ENCODE results near the gene CRADD. TPM values are rescaled to one million over a fixed set of nuclear protein-coding genes. Genes with fewer than 3 reads are reported as not detected.

Gene CRADD
- polyA plus RNA-seq, 1 of the 3 experiments (the other 2 are of a cell fraction) = 13.6 TPM

- no peak overlapping the region for H3K4me2 ChIP-seq
- DNase-seq = no peak
- TF ChIP-seq JUND (IDR thresholded peaks at IDR 0.05) = no peak
- no peak for TF ChIP-seq CTCF (IDR thresholded peaks at IDR 0.05)
- no peaks in the 10 kb centered on the region for H3K36me3 ChIP-seq (replicated peaks in 1 of 2; ENCODE audit: control insufficient read depth in 1 of 2, insufficient read depth in 2 of 2, low read length in 1 of 2)
- CTCF ChIA-PET = no interaction called here
- H4K20me1 ChIP-seq (ENCODE audit: insufficient read depth) = no peaks in the 10 kb centered on the region
- no peaks in the 10 kb centered on the region for H3K9me3 ChIP-seq
- H2AFZ ChIP-seq (ENCODE audit: low read depth) = no peak overlapping the region
- WGBS (ENCODE audit: low lambda C conversion rate) = 69% methylated on average over 5 of the region's 5 CpGs
- H3K4me1 ChIP-seq (ENCODE audit: control insufficient read depth in 1 of 2, insufficient read depth in 2 of 2, low read depth in 1 of 2, low read length in 1 of 2) = no peaks in the 10 kb centered on the region
- no peak overlapping the region for H3K27ac ChIP-seq (ENCODE audit: low read depth in 2 of 2, low read length in 1 of 2)
- H3F3A ChIP-seq (replicated peaks; ENCODE audit: insufficient read depth) = no peaks in the 10 kb centered on the region
- H3K9ac ChIP-seq = no peak overlapping the region
- no peak overlapping the region for H3K4me3 ChIP-seq (ENCODE audit: low read depth in 2 of 2, low read length in 1 of 2)
- H3K79me2 ChIP-seq (ENCODE audit: insufficient read depth) = no peaks in the 10 kb centered on the region
- H3K9me2 ChIP-seq = no peaks in the 10 kb centered on the region
- POLR2A ChIA-PET = interaction anchor here (0.6 kb wide), 1 partner anchor 14 kb away, joined by 3 read pairs; no protein-coding TSS in a partner anchor
- no peaks in the 10 kb centered on the region for H3K27me3 ChIP-seq (ENCODE audit: insufficient read depth)
Observed at GRCh38 chr12:93902736-93903562, 225.8 kb downstream of the CRADD start.

GRCh38 chr12:93904124-93904523, 226.9 kb downstream of the CRADD start:
- Histone ChIP-seq H3K79me2 (ENCODE audit: insufficient read depth) (no peaks in the 10 kb centered on the region), H3K36me3 (replicated peaks in 1 of 2; ENCODE audit: control insufficient read depth in 1 of 2, insufficient read depth in 2 of 2, low read length in 1 of 2) (no peaks in the 10 kb centered on the region), H4K20me1 (ENCODE audit: insufficient read depth) (no peaks in the 10 kb centered on the region), H3K4me3 (ENCODE audit: low read depth in 2 of 2, low read length in 1 of 2) (no peak overlapping the region), H3K27ac (ENCODE audit: low read depth in 2 of 2, low read length in 1 of 2) (no peak overlapping the region), H3K4me2 (no peak overlapping the region), H3K4me1 (ENCODE audit: control insufficient read depth in 1 of 2, insufficient read depth in 2 of 2, low read depth in 1 of 2, low read length in 1 of 2) (0 out of 4 replicates have a peak, but pooled peaks cover 0 to 4% of the 10 kb centered on the region in 2 experiments), H2AFZ (ENCODE audit: low read depth) (no peak overlapping the region), H3F3A (replicated peaks; ENCODE audit: insufficient read depth) (no peaks in the 10 kb centered on the region), H3K27me3 (ENCODE audit: insufficient read depth) (no peaks in the 10 kb centered on the region), H3K9me3 (no peaks in the 10 kb centered on the region), H3K9me2 (no peaks in the 10 kb centered on the region), H3K9ac (no peak overlapping the region)
- POLR2A ChIA-PET = no interaction called here
- TF ChIP-seq RFX5 (IDR thresholded peaks at IDR 0.05; ENCODE audit: low read length) (no peak), FOXJ3 (CRISPR knock-in tag; IDR thresholded peaks at IDR 0.05) (no peak), SIN3A (IDR thresholded peaks at IDR 0.05; ENCODE audit: borderline replicate concordance, low read depth, low read length) (no peak), USF2 (IDR thresholded peaks at IDR 0.05; ENCODE audit: borderline replicate concordance, low read depth, low read length) (no peak), TEAD4 (IDR thresholded peaks at IDR 0.05; ENCODE audit: borderline replicate concordance, insufficient read depth) (no peak), FOSL2 (IDR thresholded peaks at IDR 0.05; ENCODE audit: borderline replicate concordance, low read depth) (no peak), EP300 (IDR thresholded peaks at IDR 0.05; ENCODE audit: borderline replicate concordance in 1 of 2, low read depth in 1 of 2, low read length in 1 of 2) (no peak), USF1 (IDR thresholded peaks at IDR 0.05; ENCODE audit: borderline replicate concordance, low read depth) (no peak), SMC3 (IDR thresholded peaks at IDR 0.05; ENCODE audit: low read depth, low read length) (no peak)
- 83% methylated on average over 4 of the region's 4 CpGs for WGBS (ENCODE audit: low lambda C conversion rate)
- no peak for DNase-seq
- CTCF ChIA-PET = interaction anchor here (0.9 to 1.5 kb wide), 2 partner anchors 197 to 198 kb away, joined by 3 read pairs; no protein-coding TSS in a partner anchor
